K562 (cell line): ENCODE data around the gene PBXIP1. TPM values are rescaled to one million over a fixed set of nuclear protein-coding genes. Genes with fewer than 3 reads are reported as not detected.

Experiments
- BRD4 ChIP-seq: fragments of 200-600 bp; sonication (generic); IDR thresholded peaks from 2 replicates; pipeline ENCODE4 v1.6.1; 2017; ENCODE audit warnings: inconsistent platforms
- CCNT2 ChIP-seq: IDR thresholded peaks from 2 replicates; pipeline ENCODE4 v1.6.1; 2011; ENCODE audit warnings: borderline replicate concordance, low read depth, mild to moderate bottlenecking, moderate library complexity, mixed read lengths, low read length; ENCODE audit not compliant: insufficient read length; ENCODE audit errors: extremely low read depth
- CTCFL ChIP-seq: IDR thresholded peaks from 2 replicates; pipeline ENCODE4 v1.6.1; 2011; ENCODE audit warnings: borderline replicate concordance, low read depth, mild to moderate bottlenecking, moderate library complexity, low read length; ENCODE audit not compliant: insufficient read depth, poor library complexity, severe bottlenecking
- PTTG1 ChIP-seq: fragments of 450-650 bp; IDR thresholded peaks from 2 replicates; pipeline ENCODE4 v1.6.1; 2016; ENCODE audit warnings: low read depth, mild to moderate bottlenecking, missing genetic modification characterization, missing compliant biosample characterization
- ZNF584 ChIP-seq: fragments of 200-800 bp; sonication (Bioruptor generic); IDR thresholded peaks from 2 replicates; pipeline ENCODE4 v1.6.1; 2016; ENCODE audit warnings: low read depth, mild to moderate bottlenecking, missing genetic modification characterization, missing compliant biosample characterization
- polyA plus RNA-seq, 8 experiments: library from polyadenylated mRNA; depleted of rRNA in 4 of 8; stranded (reverse) in 5 of 8; unstranded in 3 of 8; fragments of >200 nt; fragmentation: Nextera tagmentation in 2 of 8; fragmentation: Illumina TruSeq in 1 of 8; extraction: Ambion mirVana in 2 of 8; extraction: Trizol in 1 of 8; gene quantifications; 2 replicates each; pipeline versions ENCODE4 v1.2.1 to v1.2.3, GENCODE V29; 2011 to 2014; ENCODE audit warnings: inconsistent platforms in 1 of 8, missing spikeins in 1 of 8
- total RNA-seq, 7 experiments: library from RNA; depleted of rRNA in 6 of 7; stranded (reverse); fragments of >200 nt in 6 of 7; fragmentation: Illumina TruSeq in 2 of 7; extraction: Trizol in 2 of 7; gene quantifications; 2 replicates each; pipeline versions ENCODE4 v1.2.1 to v1.2.3, GENCODE V29; 2011 to 2021; ENCODE audit warnings: low replicate concordance in 1 of 7

Gene PBXIP1
- total and polyA plus RNA-seq, 9 of the 15 experiments (the other 6 are each of a cell fraction or from before 2014, with no cell fraction given) = 0.13 to 8.3 (median 5.8) TPM

- TF ChIP-seq PTTG1 (no peak), CTCFL (no peak), CCNT2 (peak; percentile 8), ZNF584 (CRISPR knock-in tag) (no peak), BRD4 (peak; percentile 93)
Observed at GRCh38 chr1:154974102-154974807, 18.4 kb upstream of the PBXIP1 start, which contains the start of gene CKS1B (continued).
